ENCODE results near the gene FTCD. TPM values are rescaled to one million over a fixed set of nuclear protein-coding genes. Genes with fewer than 3 reads are reported as not detected.

FTCD gene
- total RNA-seq, 1 experiment from 2014 or later, result 0.21 TPM

GRCh38 chr21:46153247-46154154 is 1.9 kb downstream of the FTCD start:
- no peak overlapping the region for H3K4me3 ChIP-seq (ENCODE audit: low read depth in 2 of 2, low read length in 2 of 2)
- no peak overlapping the region for H3K27ac ChIP-seq (ENCODE audit: low read length)
- no peaks in the 10 kb centered on the region for H3K4me1 ChIP-seq (ENCODE audit: control insufficient read depth, insufficient read depth, low read length)
- in situ Hi-C loops (cut with HindIII; ENCODE audit: low pct_unique_long_range_greater_than_20kb, low sequenced_read_pairs), result no loop called here
- no peaks in the 10 kb centered on the region for H3K36me3 ChIP-seq (ENCODE audit: control insufficient read depth, insufficient read depth, low read length)
- intact Hi-C loops (cut with micrococcal nuclease; ENCODE audit: unreplicated experiment), result no loop called here
- TF ChIP-seq CTCF (IDR thresholded peaks at IDR 0.05) (peak; percentile 85), TCF7L2 (IDR thresholded peaks at IDR 0.05; ENCODE audit: low read depth, low read length) (no peak), POLR2AphosphoS5 (IDR thresholded peaks at IDR 0.05; ENCODE audit: low read depth, low read length) (no peak), REST (IDR thresholded peaks at IDR 0.05; ENCODE audit: insufficient read depth in 1 of 2, low read depth in 2 of 2, low read length in 1 of 2) (no peak), SIN3A (IDR thresholded peaks at IDR 0.05; ENCODE audit: borderline replicate concordance, insufficient read depth, low read depth, low read length) (no peak)
- POLR2A ChIA-PET, result no interaction called here
- DNase-seq (ENCODE audit: low read depth, low spot score), result no peak
- CTCF ChIA-PET, result interaction anchor here (0.6 to 1.0 kb wide), 3 partner anchors 10 to 100 kb away, joined by 3 to 7 read pairs (median 4); no protein-coding TSS in a partner anchor
- ATAC-seq, result peak; percentile 76
- no TSS peak for BruUV-seq (replicated peaks)
- H3K27me3 ChIP-seq (ENCODE audit: control insufficient read depth, insufficient read depth, low read length), result no peaks in the 10 kb centered on the region
- no peaks in the 10 kb centered on the region for H3K9me3 ChIP-seq (ENCODE audit: control insufficient read depth, insufficient read depth, low read depth, low read length)

GRCh38 chr21:46152927-46153246 is 2.5 kb downstream of the FTCD start:
- ChIA-PET CTCF (interaction anchor here (1.0 kb wide), 2 partner anchors 10 to 100 kb away, joined by 3 to 7 read pairs; no protein-coding TSS in a partner anchor), POLR2A (no interaction called here)
- ATAC-seq, result peak; percentile 42
- BruUV-seq (replicated peaks), result no TSS peak
- Histone ChIP-seq H3K27me3 (ENCODE audit: control insufficient read depth, insufficient read depth, low read length) (no peaks in the 10 kb centered on the region), H3K4me1 (ENCODE audit: control insufficient read depth, insufficient read depth, low read length) (no peaks in the 10 kb centered on the region), H3K27ac (ENCODE audit: low read length) (no peak overlapping the region), H3K36me3 (ENCODE audit: control insufficient read depth, insufficient read depth, low read length) (no peaks in the 10 kb centered on the region), H3K4me3 (ENCODE audit: low read depth in 2 of 2, low read length in 2 of 2) (no peak overlapping the region), H3K9me3 (ENCODE audit: control insufficient read depth, insufficient read depth, low read depth, low read length) (no peaks in the 10 kb centered on the region)
- in situ Hi-C loops (cut with HindIII; ENCODE audit: low pct_unique_long_range_greater_than_20kb, low sequenced_read_pairs), result no loop called here
- intact Hi-C loops (cut with micrococcal nuclease; ENCODE audit: unreplicated experiment), result no loop called here
- no peak for DNase-seq (ENCODE audit: low read depth, low spot score)
- TF ChIP-seq REST (IDR thresholded peaks at IDR 0.05; ENCODE audit: insufficient read depth in 1 of 2, low read depth in 2 of 2, low read length in 1 of 2), result no peak
- no peak for TF ChIP-seq CTCF (IDR thresholded peaks at IDR 0.05)
- no peak for TF ChIP-seq TCF7L2 (IDR thresholded peaks at IDR 0.05; ENCODE audit: low read depth, low read length)
- no peak for TF ChIP-seq SIN3A (IDR thresholded peaks at IDR 0.05; ENCODE audit: borderline replicate concordance, insufficient read depth, low read depth, low read length)
- TF ChIP-seq POLR2AphosphoS5 (IDR thresholded peaks at IDR 0.05; ENCODE audit: low read depth, low read length), result no peak

Measured in Panc1 (cell line).